ENCODE measurements around the gene TRABD2B. TPM values are rescaled to one million over a fixed set of nuclear protein-coding genes. Genes with fewer than 3 reads are reported as not detected.

TRABD2B gene
- total RNA-seq, 1 experiment from 2014 or later: 10.3 TPM

- H3K27me3 Mint-ChIP-seq (ENCODE audit: low read depth): peaks cover 11% of the 10 kb centered on the region; the same call in 1 of the 2 replicates
- H3K36me3 Mint-ChIP-seq: no peaks in the 10 kb centered on the region
- H3K4me1 Mint-ChIP-seq: no peaks in the 10 kb centered on the region; the same call in 1 of the 2 replicates
- H3K4me3 Mint-ChIP-seq: no peak overlapping the region
- TF ChIP-seq, protein P1, sequence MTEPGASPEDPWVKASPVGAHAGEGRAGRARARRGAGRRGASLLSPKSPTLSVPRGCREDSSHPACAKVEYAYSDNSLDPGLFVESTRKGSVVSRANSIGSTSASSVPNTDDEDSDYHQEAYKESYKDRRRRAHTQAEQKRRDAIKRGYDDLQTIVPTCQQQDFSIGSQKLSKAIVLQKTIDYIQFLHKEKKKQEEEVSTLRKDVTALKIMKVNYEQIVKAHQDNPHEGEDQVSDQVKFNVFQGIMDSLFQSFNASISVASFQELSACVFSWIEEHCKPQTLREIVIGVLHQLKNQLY (CRISPR knock-in tag; IDR thresholded peaks at IDR 0.05): no peak
- TF ChIP-seq, protein P2, sequence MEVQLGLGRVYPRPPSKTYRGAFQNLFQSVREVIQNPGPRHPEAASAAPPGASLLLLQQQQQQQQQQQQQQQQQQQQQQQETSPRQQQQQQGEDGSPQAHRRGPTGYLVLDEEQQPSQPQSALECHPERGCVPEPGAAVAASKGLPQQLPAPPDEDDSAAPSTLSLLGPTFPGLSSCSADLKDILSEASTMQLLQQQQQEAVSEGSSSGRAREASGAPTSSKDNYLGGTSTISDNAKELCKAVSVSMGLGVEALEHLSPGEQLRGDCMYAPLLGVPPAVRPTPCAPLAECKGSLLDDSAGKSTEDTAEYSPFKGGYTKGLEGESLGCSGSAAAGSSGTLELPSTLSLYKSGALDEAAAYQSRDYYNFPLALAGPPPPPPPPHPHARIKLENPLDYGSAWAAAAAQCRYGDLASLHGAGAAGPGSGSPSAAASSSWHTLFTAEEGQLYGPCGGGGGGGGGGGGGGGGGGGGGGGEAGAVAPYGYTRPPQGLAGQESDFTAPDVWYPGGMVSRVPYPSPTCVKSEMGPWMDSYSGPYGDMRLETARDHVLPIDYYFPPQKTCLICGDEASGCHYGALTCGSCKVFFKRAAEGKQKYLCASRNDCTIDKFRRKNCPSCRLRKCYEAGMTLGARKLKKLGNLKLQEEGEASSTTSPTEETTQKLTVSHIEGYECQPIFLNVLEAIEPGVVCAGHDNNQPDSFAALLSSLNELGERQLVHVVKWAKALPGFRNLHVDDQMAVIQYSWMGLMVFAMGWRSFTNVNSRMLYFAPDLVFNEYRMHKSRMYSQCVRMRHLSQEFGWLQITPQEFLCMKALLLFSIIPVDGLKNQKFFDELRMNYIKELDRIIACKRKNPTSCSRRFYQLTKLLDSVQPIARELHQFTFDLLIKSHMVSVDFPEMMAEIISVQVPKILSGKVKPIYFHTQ (CRISPR knock-in tag; IDR thresholded peaks at IDR 0.05): no peak
- no peak for TF ChIP-seq JUN (CRISPR knock-in tag; IDR thresholded peaks at IDR 0.05)
- TF ChIP-seq, protein P3, sequence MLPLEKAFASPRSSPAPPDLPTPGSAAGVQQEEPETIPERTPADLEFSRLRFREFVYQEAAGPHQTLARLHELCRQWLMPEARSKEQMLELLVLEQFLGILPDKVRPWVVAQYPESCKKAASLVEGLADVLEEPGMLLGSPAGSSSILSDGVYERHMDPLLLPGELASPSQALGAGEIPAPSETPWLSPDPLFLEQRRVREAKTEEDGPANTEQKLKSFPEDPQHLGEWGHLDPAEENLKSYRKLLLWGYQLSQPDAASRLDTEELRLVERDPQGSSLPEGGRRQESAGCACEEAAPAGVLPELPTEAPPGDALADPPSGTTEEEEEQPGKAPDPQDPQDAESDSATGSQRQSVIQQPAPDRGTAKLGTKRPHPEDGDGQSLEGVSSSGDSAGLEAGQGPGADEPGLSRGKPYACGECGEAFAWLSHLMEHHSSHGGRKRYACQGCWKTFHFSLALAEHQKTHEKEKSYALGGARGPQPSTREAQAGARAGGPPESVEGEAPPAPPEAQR (CRISPR knock-in tag; IDR thresholded peaks at IDR 0.05): no peak
- TF ChIP-seq NR2C2 (CRISPR knock-in tag; IDR thresholded peaks at IDR 0.05): no peak
- no peaks in the 10 kb centered on the region for H3K9me3 Mint-ChIP-seq
- no peak for ATAC-seq
- no peak overlapping the region for H3K27ac Mint-ChIP-seq
- CTCF ChIA-PET: interaction anchor here (1.1 to 1.5 kb wide), 4 partner anchors 8 to 188 kb away, joined by 3 to 5 read pairs (median 4); no protein-coding TSS in a partner anchor
- no peak for DNase-seq (ENCODE audit: low spot score)
- POLR2A ChIA-PET: no interaction called here
Observed at GRCh38 chr1:47944561-47944960, 52.6 kb downstream of the TRABD2B start.

- Mint-ChIP-seq H3K4me3 (no peak overlapping the region), H3K9me3 (no peaks in the 10 kb centered on the region), H3K27ac (no peak overlapping the region), H3K4me1 (no peaks in the 10 kb centered on the region), H3K36me3 (no peaks in the 10 kb centered on the region), H3K27me3 (ENCODE audit: low read depth) (no peaks in the 10 kb centered on the region; the same call in 1 of the 2 replicates)
- ChIA-PET CTCF (no interaction called here), POLR2A (no interaction called here)
- no peak for ATAC-seq
- no peak for DNase-seq (ENCODE audit: low spot score)
- no peak for TF ChIP-seq ELF4 (CRISPR knock-in tag; IDR thresholded peaks at IDR 0.05; ENCODE audit: low read depth)
- no peak for TF ChIP-seq ERG (CRISPR knock-in tag; IDR thresholded peaks at IDR 0.05)
- TF ChIP-seq, protein P1 (CRISPR knock-in tag; IDR thresholded peaks at IDR 0.05): no peak
- TF ChIP-seq ARID4B (CRISPR knock-in tag; IDR thresholded peaks at IDR 0.05; ENCODE audit: borderline replicate concordance): no peak
- TF ChIP-seq JUN (CRISPR knock-in tag; IDR thresholded peaks at IDR 0.05): no peak
- TF ChIP-seq SMAD4 (CRISPR knock-in tag; IDR thresholded peaks at IDR 0.05): no peak
- no peak for TF ChIP-seq USF1 (CRISPR knock-in tag; IDR thresholded peaks at IDR 0.05)
- TF ChIP-seq ESRRA (CRISPR knock-in tag; IDR thresholded peaks at IDR 0.05; ENCODE audit: borderline replicate concordance): no peak
Observed at GRCh38 chr1:47942240-47942629, 55.0 kb downstream of the TRABD2B start.

Measured in WTC11 (cell line).